Measurements from ENCODE around the gene ITPKC. TPM values are rescaled to one million over a fixed set of nuclear protein-coding genes. Genes with fewer than 3 reads are reported as not detected.
A peak's percentile ranks its signal among the peaks of the same experiment; 100 is the strongest.

The ITPKC gene
- total RNA-seq, 4 donors from 2014 or later = 39.3 to 118 (median 91.9) TPM

GRCh38 chr19:40733149-40733548 is 16.2 kb downstream of the ITPKC start:
- DNase-seq (ENCODE audit: low spot score) = no peak

GRCh38 chr19:40735013-40735771 is 18.3 kb downstream of the ITPKC start:
- no peak for TF ChIP-seq CTCF (IDR thresholded peaks at IDR 0.05)
- DNase-seq (ENCODE audit: low spot score) (no peak), ATAC-seq (ENCODE audit: low FRiP score) (no peak)

More at GRCh38 chr19:40733149-40733548, 16.2 kb downstream of the ITPKC start:
- TF ChIP-seq CTCF (IDR thresholded peaks at IDR 0.05) = no peak
- peak; percentile 22 for ATAC-seq (ENCODE audit: low FRiP score)

GRCh38 chr19:40736661-40737060 is 19.7 kb downstream of the ITPKC start:
- no peak for TF ChIP-seq CTCF (IDR thresholded peaks at IDR 0.05)
- ATAC-seq (ENCODE audit: low FRiP score) (no peak), DNase-seq (ENCODE audit: low spot score) (no peak)

GRCh38 chr19:40737102-40737644 is 20.3 kb downstream of the ITPKC start:
- TF ChIP-seq CTCF (IDR thresholded peaks at IDR 0.05) = no peak
- ATAC-seq (ENCODE audit: low FRiP score) (no peak), DNase-seq (ENCODE audit: low spot score) (no peak)

- no peak for TF ChIP-seq CTCF (IDR thresholded peaks at IDR 0.05)
- no peak for DNase-seq (ENCODE audit: low spot score)
- no peak for ATAC-seq (ENCODE audit: low FRiP score)
Observed at GRCh38 chr19:40739030-40739839, 22.3 kb downstream of the ITPKC start.

GRCh38 chr19:40739871-40740703 is 23.2 kb downstream of the ITPKC start:
- DNase-seq (ENCODE audit: low spot score) (no peak), ATAC-seq (ENCODE audit: low FRiP score) (no peak)
- no peak for TF ChIP-seq CTCF (IDR thresholded peaks at IDR 0.05)
